ENCODE results near the gene ANAPC7. TPM values are rescaled to one million over a fixed set of nuclear protein-coding genes. Genes with fewer than 3 reads are reported as not detected.
A peak's percentile ranks its signal among the peaks of the same experiment; 100 is the strongest.

Gene ANAPC7
- total and polyA plus RNA-seq, 9 of the 15 experiments (the other 6 are each of a cell fraction or from before 2014, with no cell fraction given), result 46.7 to 158 (median 109) TPM

DNA sequence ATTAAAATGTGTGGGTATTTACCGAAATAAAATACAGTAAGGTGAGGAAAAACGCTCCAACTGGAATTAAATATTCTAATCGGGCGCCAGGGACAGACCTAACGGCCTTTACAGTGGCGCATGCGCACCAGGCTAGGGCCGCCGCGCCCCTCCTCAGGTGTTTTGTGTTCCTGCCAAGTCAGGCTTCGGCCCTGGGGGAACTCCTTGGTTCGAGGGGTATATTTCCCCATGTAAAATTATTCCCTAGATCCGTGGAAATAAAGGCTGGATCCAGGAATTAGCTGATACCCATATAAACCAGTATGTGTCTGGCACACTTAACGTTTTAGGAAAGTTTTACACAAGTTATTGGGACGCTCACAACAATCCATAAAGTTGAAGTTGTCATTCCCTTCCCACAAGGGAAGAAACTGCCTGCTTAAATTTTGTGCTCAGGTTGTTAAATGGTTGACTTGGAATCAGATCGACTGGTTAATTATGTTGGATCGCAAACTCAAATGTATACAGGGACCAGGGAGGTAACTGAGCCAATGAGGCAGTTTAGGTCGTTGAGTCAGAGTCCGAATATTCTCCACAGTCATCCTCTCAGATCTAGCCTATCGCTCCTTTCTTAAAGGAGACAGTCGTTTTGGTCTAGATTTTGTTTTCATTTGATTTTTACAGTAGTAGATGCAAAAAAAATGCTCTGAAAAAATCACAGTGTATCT lies 621 bp upstream of the ANAPC7 start:
- Histone ChIP-seq H3K9ac (ENCODE audit: insufficient read depth in 1 of 2, low read depth in 2 of 2, low read length in 2 of 2) (peak overlapping the region; percentile 99 to 100), H3K4me3 (peak overlapping the region; percentile 91), H3K36me3 (ENCODE audit: control insufficient read depth, insufficient read depth, low read length) (peaks cover 23% of the 10 kb centered on the region), H4K20me1 (replicated peaks; ENCODE audit: control insufficient read depth, insufficient read depth, low read length) (no peaks in the 10 kb centered on the region), H2AFZ (ENCODE audit: low read depth, low read length) (peak overlapping the region; percentile 100), H3K27ac (ENCODE audit: extremely low read depth, low read depth, low read length) (peak overlapping the region; percentile 99), H3K4me1 (replicated peaks in 1 of 2; ENCODE audit: control insufficient read depth in 2 of 2, insufficient read depth in 2 of 2, low read length in 2 of 2) (peaks cover 15 to 22% of the 10 kb centered on the region in 2 experiments; a peak in 4 of 5 replicates), H3K9me1 (ENCODE audit: control insufficient read depth, insufficient read depth, low read length) (no peaks in the 10 kb centered on the region), H3K79me2 (ENCODE audit: control insufficient read depth, insufficient read depth, low read length) (peaks cover 46% of the 10 kb centered on the region), H3K4me2 (ENCODE audit: insufficient read depth, low read length) (peak overlapping the region; percentile 87), H3K9me3 (replicated peaks; ENCODE audit: control insufficient read depth, insufficient read depth, low read depth, low read length) (no peaks in the 10 kb centered on the region), H3K27me3 (ENCODE audit: control insufficient read depth in 2 of 2, insufficient read depth in 2 of 2, low read length in 2 of 2) (no peaks in the 10 kb centered on the region)
- in situ Hi-C loops (cut with MboI), result no loop called here
- intact Hi-C loops (cut with micrococcal nuclease), result loop anchor here (1.0 kb wide), 1 partner anchor 14 kb away; no protein-coding TSS in a partner anchor
- BruUV-seq (replicated peaks), result TSS peak; percentile 96
- POLR2A ChIA-PET, result interaction anchor here (0.6 to 2.3 kb wide), 6 partner anchors 9 to 29 kb away, joined by 3 to 10 read pairs (median 6); no protein-coding TSS in a partner anchor
- CTCF ChIA-PET (ENCODE audit: low intra/inter-chr PET ratio), result no interaction called here
- DNase-seq (ENCODE audit: extremely low read depth in 1 of 4, low spot score in 3 of 4) (peak; percentile 91 to 94 (median 93)), ATAC-seq (peak; percentile 72), FAIRE-seq (peak; percentile 73)
- 2% methylated on average over 21 of the region's 21 CpGs for WGBS (ENCODE audit: insufficient coverage, low coverage, missing lambda C conversion rate)
- TF ChIP-seq ZNF561 (CRISPR knock-in tag; conservative IDR thresholded peaks at IDR 0.05), result no peak; the same call in 1 of the 2 replicates
- TF ChIP-seq SMAD3 (CRISPR knock-in tag; conservative IDR thresholded peaks at IDR 0.05), result no peak
- no peak for TF ChIP-seq CLOCK (CRISPR knock-in tag; IDR thresholded peaks at IDR 0.05; ENCODE audit: borderline replicate concordance)
- no peak for TF ChIP-seq BRF1 (IDR thresholded peaks at IDR 0.05; ENCODE audit: borderline replicate concordance, extremely low read depth, insufficient read length)
- TF ChIP-seq ZFP36 (IDR thresholded peaks at IDR 0.05; ENCODE audit: low read depth, low read length, partially characterized antibody), result no peak
- no peak for TF ChIP-seq KAT2B (IDR thresholded peaks at IDR 0.05; ENCODE audit: low read depth, low read length)
- peak; percentile 48; the same call in 1 of the 2 replicates for TF ChIP-seq ZBTB7A (IDR thresholded peaks at IDR 0.05; ENCODE audit: borderline replicate concordance, control insufficient read depth, low read depth, low read length)
- peak in 1 of 2 experiments; percentile 66 for TF ChIP-seq E2F6 (IDR thresholded peaks at IDR 0.05; ENCODE audit: borderline replicate concordance in 1 of 2, extremely low read depth in 1 of 2, insufficient read depth in 1 of 2, insufficient read length in 1 of 2, low read depth in 1 of 2, low read length in 1 of 2, poor library complexity in 1 of 2, severe bottlenecking in 1 of 2)
- TF ChIP-seq ZNF696 (CRISPR knock-in tag; conservative IDR thresholded peaks at IDR 0.05), result no peak
- peak; percentile 69 for TF ChIP-seq ZFX (CRISPR knock-in tag; IDR thresholded peaks at IDR 0.05)
- TF ChIP-seq, protein P1, sequence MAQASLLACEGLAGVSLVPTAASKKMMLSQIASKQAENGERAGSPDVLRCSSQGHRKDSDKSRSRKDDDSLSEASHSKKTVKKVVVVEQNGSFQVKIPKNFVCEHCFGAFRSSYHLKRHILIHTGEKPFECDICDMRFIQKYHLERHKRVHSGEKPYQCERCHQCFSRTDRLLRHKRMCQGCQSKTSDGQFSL (CRISPR knock-in tag; IDR thresholded peaks at IDR 0.05), result no peak
- TF ChIP-seq, protein P1 (tag; IDR thresholded peaks at IDR 0.05), result no peak
- peak; percentile 78 for TF ChIP-seq L3MBTL2 (IDR thresholded peaks at IDR 0.05)
- TF ChIP-seq EP400 (IDR thresholded peaks at IDR 0.05), result peak; percentile 16; the same call in 1 of the 2 replicates
